CD14-positive monocyte (primary cell): ENCODE measurements around the gene ENOPH1. TPM values are rescaled to one million over a fixed set of nuclear protein-coding genes. Genes with fewer than 3 reads are reported as not detected.

Experiments used
- DNase-seq, 3 donors: peaks; one replicate each; pipeline ENCODE4 v3.0.0-alpha.2; 2011 to 2022
- H2AFZ ChIP-seq: 2 replicates; pipeline ENCODE4 v1.6.0; 2012; ENCODE audit warnings: mild to moderate bottlenecking, low read depth, low read length, inconsistent platforms; ENCODE audit not compliant: insufficient read depth, poor library complexity, severe bottlenecking
- H3K27ac ChIP-seq, 2 donors: 1 replicate in 1 of 2; 2 replicates in 1 of 2; pipeline ENCODE4 v1.5.1; 2012 to 2013; ENCODE audit warnings: low read length in 2 of 2, control low read depth in 1 of 2, inconsistent platforms in 1 of 2, low read depth in 1 of 2, mild to moderate bottlenecking in 1 of 2
- H3K27me3 ChIP-seq, 2 donors: one replicate each; pipeline versions ENCODE4 v1.6.0 to v1.6.1; 2011 to 2013; ENCODE audit warnings: low read length in 2 of 2; ENCODE audit not compliant: control insufficient read depth in 2 of 2, insufficient read depth in 2 of 2
- H3K36me3 ChIP-seq, 2 donors: replicated peaks in 1 of 2; 1 replicate in 1 of 2; 2 replicates in 1 of 2; pipeline versions ENCODE4 v1.5.1 to v1.6.1; 2012 to 2013; ENCODE audit warnings: low read length in 2 of 2, control low read depth in 1 of 2, inconsistent platforms in 1 of 2, mild to moderate bottlenecking in 1 of 2; ENCODE audit not compliant: insufficient read depth in 2 of 2, control insufficient read depth in 1 of 2
- H3K4me1 ChIP-seq, 2 donors: 1 replicate in 1 of 2; 2 replicates in 1 of 2; pipeline versions ENCODE4 v1.5.1 to v1.6.1; 2012 to 2013; ENCODE audit warnings: low read length in 2 of 2, control low read depth in 1 of 2, inconsistent platforms in 1 of 2, mild to moderate bottlenecking in 1 of 2, moderate library complexity in 1 of 2; ENCODE audit not compliant: insufficient read depth in 2 of 2, control insufficient read depth in 1 of 2
- H3K4me2 ChIP-seq: replicated peaks from 2 replicates; pipeline ENCODE3; 2012; ENCODE audit warnings: low read length, moderate library complexity, mild to moderate bottlenecking; ENCODE audit not compliant: poor library complexity, severe bottlenecking; ENCODE audit errors: extremely low read depth
- H3K4me3 ChIP-seq, 3 experiments: fragments of 200-600 bp in 1 of 3; sonication (generic) in 1 of 3; replicated peaks in 1 of 3; 1 replicate in 2 of 3; 2 replicates in 1 of 3; pipeline ENCODE4 v1.5.1; 2011 to 2013; ENCODE audit warnings: low read length in 3 of 3, mild to moderate bottlenecking in 3 of 3, control low read depth in 2 of 3, low read depth in 2 of 3, inconsistent platforms in 1 of 3, moderate library complexity in 1 of 3
- H3K79me2 ChIP-seq: 2 replicates; pipeline ENCODE4 v1.6.0; 2012; ENCODE audit warnings: mild to moderate bottlenecking, control low read depth, inconsistent platforms, low read length, moderate library complexity; ENCODE audit not compliant: insufficient read depth
- H3K9ac ChIP-seq: 2 replicates; pipeline ENCODE4 v1.6.0; 2017; ENCODE audit warnings: low read length, mild to moderate bottlenecking; ENCODE audit not compliant: insufficient read depth, poor library complexity, severe bottlenecking
- H3K9me3 ChIP-seq, 2 donors: replicated peaks in 1 of 2; 1 replicate in 1 of 2; 2 replicates in 1 of 2; pipeline versions ENCODE4 v1.5.1 to v1.6.1; 2012 to 2013; ENCODE audit warnings: low read length in 2 of 2, control low read depth in 1 of 2; ENCODE audit not compliant: control insufficient read depth in 1 of 2, insufficient read depth in 1 of 2
- H4K20me1 ChIP-seq: 2 replicates; pipeline ENCODE4 v1.6.0; 2012; ENCODE audit warnings: mild to moderate bottlenecking, low read length, control low read depth, moderate library complexity; ENCODE audit not compliant: insufficient read depth
- H3K27ac Mint-ChIP-seq, 7 donors: one replicate each; pipeline ENCODE4 v1.8.0; 2020; ENCODE audit warnings: mild to moderate bottlenecking in 7 of 7, mixed read lengths in 7 of 7, moderate library complexity in 6 of 7, inconsistent platforms in 2 of 7
- H3K27me3 Mint-ChIP-seq, 3 donors: one replicate each; pipeline ENCODE4 v1.8.0; 2021 to 2022; ENCODE audit warnings: low read depth in 3 of 3, mild to moderate bottlenecking in 3 of 3, mixed read lengths in 3 of 3, moderate library complexity in 3 of 3, inconsistent platforms in 1 of 3
- H3K36me3 Mint-ChIP-seq, 2 donors: one replicate each; pipeline ENCODE4 v1.8.0; 2020; ENCODE audit warnings: mixed read lengths in 2 of 2, inconsistent platforms in 1 of 2, mild to moderate bottlenecking in 1 of 2
- H3K4me1 Mint-ChIP-seq: one replicate; pipeline ENCODE4 v1.8.0; 2020; ENCODE audit warnings: mild to moderate bottlenecking, mixed read lengths
- H3K4me3 Mint-ChIP-seq, 2 donors: one replicate each; pipeline ENCODE4 v1.8.0; 2020; ENCODE audit warnings: mild to moderate bottlenecking in 2 of 2, mixed read lengths in 2 of 2, moderate library complexity in 1 of 2
- H3K9me3 Mint-ChIP-seq, 7 donors: one replicate each; pipeline ENCODE4 v1.8.0; 2020 to 2022; ENCODE audit warnings: mixed read lengths in 7 of 7, mild to moderate bottlenecking in 6 of 7, moderate library complexity in 6 of 7, inconsistent platforms in 2 of 7
- WGBS: methylation state at CpG from one replicate; pipeline ENCODE4 v1.1.5; 2013; ENCODE audit warnings: missing lambda C conversion rate; ENCODE audit not compliant: insufficient coverage; 5-methylcytosine and 5-hydroxymethylcytosine counted together
- intact Hi-C, 2 donors: fragments of 100-400 bp; cut with micrococcal nuclease; formaldehyde crosslinking; loops; one replicate each; pipeline versions ENCODE4 v1.15.0 to v1.15.1; 2023
- polyA plus RNA-seq, 3 donors: library from polyadenylated mRNA; depleted of rRNA in 1 of 3; unstranded in 2 of 3; stranded (reverse) in 1 of 3; fragments of 300-500 nt in 2 of 3; fragments of >200 nt in 1 of 3; fragmentation: Illumina TruSeq in 2 of 3; gene quantifications; 1 replicate in 2 of 3; 2 replicates in 1 of 3; pipeline ENCODE4 v1.2.3, GENCODE V29; 2012 to 2021
- TF ChIP-seq, protein P1 (sequence below): fragments of 200-600 bp; IDR thresholded peaks from one replicate; pipeline ENCODE4 v1.8.0; 2022; ENCODE audit warnings: antibody characterized with exemption, mild to moderate bottlenecking

Gene ENOPH1
- polyA plus RNA-seq, 3 donors, result 6.1 to 23.4 (median 22.0) TPM

DNA sequence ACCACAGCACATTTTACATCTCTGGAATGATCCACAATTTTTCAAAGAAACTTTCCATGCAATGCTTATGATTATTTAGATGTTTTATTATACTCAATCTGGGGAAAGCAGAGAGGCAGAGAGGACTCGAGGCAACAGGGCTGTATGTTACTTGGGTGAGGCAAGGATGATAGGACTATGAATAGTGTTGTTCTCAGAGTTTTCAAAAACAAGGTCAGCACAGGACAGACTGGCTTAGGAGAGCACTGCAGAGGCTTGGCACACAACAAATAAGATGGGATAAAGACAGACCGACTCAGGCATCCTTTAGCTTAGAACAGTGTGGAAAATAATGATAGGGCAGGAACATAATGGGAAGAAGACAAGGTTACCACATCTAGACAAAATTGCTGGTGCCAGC is 66.0 kb downstream of the ENOPH1 start:
- no peak overlapping the region for H2AFZ ChIP-seq
- H3K4me2 ChIP-seq, result no peak overlapping the region
- Mint-ChIP-seq H3K36me3 (no peaks in the 10 kb centered on the region), H3K27me3 (no peaks in the 10 kb centered on the region), H3K27ac (peak overlapping the region in 1 of 7 donors; percentile 0), H3K9me3 (no peaks in the 10 kb centered on the region), H3K4me3 (no peak overlapping the region), H3K4me1 (peaks cover 5% of the 10 kb centered on the region)
- no peak for DNase-seq
- no peak overlapping the region for H3K27ac ChIP-seq
- H3K9ac ChIP-seq, result no peak overlapping the region
- no peaks in the 10 kb centered on the region for H3K4me1 ChIP-seq
- H3K79me2 ChIP-seq, result no peaks in the 10 kb centered on the region
- H3K9me3 ChIP-seq, result no peaks in the 10 kb centered on the region
- no peaks in the 10 kb centered on the region for H4K20me1 ChIP-seq
- H3K36me3 ChIP-seq, result no peaks in the 10 kb centered on the region
- intact Hi-C loops, result no loop called here
- 100% methylated on average over 1 of the region's 2 CpGs for WGBS
- H3K27me3 ChIP-seq, result no peaks in the 10 kb centered on the region
- TF ChIP-seq, protein P1, sequence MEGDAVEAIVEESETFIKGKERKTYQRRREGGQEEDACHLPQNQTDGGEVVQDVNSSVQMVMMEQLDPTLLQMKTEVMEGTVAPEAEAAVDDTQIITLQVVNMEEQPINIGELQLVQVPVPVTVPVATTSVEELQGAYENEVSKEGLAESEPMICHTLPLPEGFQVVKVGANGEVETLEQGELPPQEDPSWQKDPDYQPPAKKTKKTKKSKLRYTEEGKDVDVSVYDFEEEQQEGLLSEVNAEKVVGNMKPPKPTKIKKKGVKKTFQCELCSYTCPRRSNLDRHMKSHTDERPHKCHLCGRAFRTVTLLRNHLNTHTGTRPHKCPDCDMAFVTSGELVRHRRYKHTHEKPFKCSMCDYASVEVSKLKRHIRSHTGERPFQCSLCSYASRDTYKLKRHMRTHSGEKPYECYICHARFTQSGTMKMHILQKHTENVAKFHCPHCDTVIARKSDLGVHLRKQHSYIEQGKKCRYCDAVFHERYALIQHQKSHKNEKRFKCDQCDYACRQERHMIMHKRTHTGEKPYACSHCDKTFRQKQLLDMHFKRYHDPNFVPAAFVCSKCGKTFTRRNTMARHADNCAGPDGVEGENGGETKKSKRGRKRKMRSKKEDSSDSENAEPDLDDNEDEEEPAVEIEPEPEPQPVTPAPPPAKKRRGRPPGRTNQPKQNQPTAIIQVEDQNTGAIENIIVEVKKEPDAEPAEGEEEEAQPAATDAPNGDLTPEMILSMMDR, result no peak
- H3K4me3 ChIP-seq, result no peak overlapping the region

DNA sequence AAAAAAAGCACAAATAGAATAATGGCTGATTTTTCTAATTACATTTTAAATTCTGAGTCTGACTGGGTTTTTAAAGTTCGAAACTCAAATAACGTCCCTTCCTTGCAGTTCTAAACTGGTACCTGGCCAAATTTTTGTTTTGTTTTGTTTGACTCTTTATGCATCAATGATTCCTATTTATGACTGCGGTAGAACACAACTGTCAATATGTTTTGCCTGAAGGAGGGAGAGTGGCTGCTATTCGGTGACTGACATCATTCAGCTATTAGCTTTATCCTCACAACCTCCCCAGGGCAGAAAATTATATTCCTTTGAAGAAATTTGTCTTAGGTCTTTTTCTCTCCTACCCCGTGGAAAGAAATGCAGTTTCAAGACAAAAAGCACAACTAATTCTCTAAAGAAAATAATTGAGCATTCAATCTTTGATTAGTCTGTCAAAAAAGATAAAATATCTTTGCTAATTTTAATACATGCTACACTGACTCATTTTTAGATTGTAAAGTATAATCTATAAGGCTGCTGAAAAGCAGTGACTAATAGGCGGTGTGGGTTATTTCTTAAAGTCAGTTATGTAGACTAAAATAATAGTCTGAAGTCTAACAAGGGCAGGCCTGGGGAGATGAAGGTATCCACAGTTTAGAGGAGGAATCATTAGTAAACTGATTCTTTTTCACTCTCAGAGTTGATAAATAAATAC is 69.5 kb downstream of the ENOPH1 start:
- H3K27me3 Mint-ChIP-seq, result peaks cover 0 to 3% (median 0%) of the 10 kb centered on the region in 3 donors
- H3K9me3 Mint-ChIP-seq, result no peaks in the 10 kb centered on the region
- H3K4me3 Mint-ChIP-seq, result no peak overlapping the region

More for the DNA sequence above, 69.5 kb downstream of the ENOPH1 start:
- Histone ChIP-seq H3K4me2 (no peak overlapping the region), H2AFZ (no peak overlapping the region), H3K9ac (no peak overlapping the region), H3K27ac (no peak overlapping the region), H3K4me1 (no peaks in the 10 kb centered on the region), H3K9me3 (no peaks in the 10 kb centered on the region), H3K36me3 (no peaks in the 10 kb centered on the region), H4K20me1 (no peaks in the 10 kb centered on the region), H3K27me3 (no peaks in the 10 kb centered on the region), H3K4me3 (no peak overlapping the region), H3K79me2 (no peaks in the 10 kb centered on the region)
- no peaks in the 10 kb centered on the region for H3K4me1 Mint-ChIP-seq
- DNase-seq, result no peak
- H3K27ac Mint-ChIP-seq, result no peak overlapping the region
- H3K36me3 Mint-ChIP-seq, result no peaks in the 10 kb centered on the region
- 100% methylated on average over 1 of the region's 6 CpGs for WGBS
- intact Hi-C loops, result no loop called here
- TF ChIP-seq, protein P1, result no peak
